Stomach (tissue), 4 donors: ENCODE measurements around the gene ANGEL1.

Source experiments
- POLR2AphosphoS5 ChIP-seq, 3 donors: sonication (generic); formaldehyde crosslinking; IDR thresholded peaks; one replicate each; pipeline ENCODE4 v1.6.1; 2016; ENCODE audit warnings: antibody characterized with exemption in 3 of 3
- TF ChIP-seq, protein P1 (sequence below), 7 experiments: fragments of 450-650 bp in 4 of 7; fragments of 200-600 bp in 3 of 7; sonication (generic) in 3 of 7; IDR thresholded peaks; one replicate each; pipeline ENCODE4 v1.5.1; 2016 to 2019; ENCODE audit warnings: antibody characterized with exemption in 7 of 7, control low read depth in 2 of 7, mild to moderate bottlenecking in 1 of 7

DNA sequence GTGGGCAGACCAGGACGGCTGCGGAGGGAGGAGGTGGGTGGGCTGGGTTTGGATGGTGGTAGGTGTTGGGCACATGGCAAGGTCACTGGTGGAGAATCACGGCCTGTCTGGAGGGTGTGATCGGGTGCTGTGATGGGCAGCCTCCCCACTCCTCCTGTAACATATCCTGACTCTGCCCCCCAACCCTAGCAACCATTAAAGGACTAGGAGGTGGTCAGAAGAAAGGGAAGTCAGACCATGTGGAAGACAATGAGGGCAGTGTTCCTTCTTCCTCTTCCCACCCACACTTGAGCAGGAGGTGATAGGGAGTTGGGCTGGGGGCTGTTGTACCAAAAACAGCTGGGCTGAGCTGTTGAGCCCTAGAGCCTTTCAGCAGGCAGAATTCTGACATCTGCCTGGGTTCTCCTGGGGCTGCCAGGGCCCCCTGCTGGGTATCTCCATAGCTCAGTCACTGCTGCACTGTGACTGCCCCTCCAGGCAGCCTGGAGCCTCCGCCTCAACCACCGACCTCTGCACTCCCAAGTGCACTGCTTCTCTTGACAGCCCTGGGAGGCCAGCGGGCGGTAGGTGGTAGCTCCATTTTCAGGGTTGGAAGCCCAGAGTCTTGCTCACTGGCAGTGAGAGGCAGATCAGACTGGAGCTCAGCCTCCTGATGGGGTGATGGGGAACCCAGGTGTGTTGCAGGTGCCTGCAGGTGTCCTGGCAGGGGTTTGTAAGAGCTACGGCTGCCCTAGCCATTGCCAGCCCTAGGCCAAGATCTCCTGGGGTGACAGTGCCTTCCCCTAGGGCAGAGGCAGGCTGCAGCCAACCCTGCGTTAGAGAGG is 36.0 kb downstream of the ANGEL1 start:
- TF ChIP-seq POLR2AphosphoS5 (IDR thresholded peaks at IDR 0.05) = no peak
- TF ChIP-seq, protein P1, sequence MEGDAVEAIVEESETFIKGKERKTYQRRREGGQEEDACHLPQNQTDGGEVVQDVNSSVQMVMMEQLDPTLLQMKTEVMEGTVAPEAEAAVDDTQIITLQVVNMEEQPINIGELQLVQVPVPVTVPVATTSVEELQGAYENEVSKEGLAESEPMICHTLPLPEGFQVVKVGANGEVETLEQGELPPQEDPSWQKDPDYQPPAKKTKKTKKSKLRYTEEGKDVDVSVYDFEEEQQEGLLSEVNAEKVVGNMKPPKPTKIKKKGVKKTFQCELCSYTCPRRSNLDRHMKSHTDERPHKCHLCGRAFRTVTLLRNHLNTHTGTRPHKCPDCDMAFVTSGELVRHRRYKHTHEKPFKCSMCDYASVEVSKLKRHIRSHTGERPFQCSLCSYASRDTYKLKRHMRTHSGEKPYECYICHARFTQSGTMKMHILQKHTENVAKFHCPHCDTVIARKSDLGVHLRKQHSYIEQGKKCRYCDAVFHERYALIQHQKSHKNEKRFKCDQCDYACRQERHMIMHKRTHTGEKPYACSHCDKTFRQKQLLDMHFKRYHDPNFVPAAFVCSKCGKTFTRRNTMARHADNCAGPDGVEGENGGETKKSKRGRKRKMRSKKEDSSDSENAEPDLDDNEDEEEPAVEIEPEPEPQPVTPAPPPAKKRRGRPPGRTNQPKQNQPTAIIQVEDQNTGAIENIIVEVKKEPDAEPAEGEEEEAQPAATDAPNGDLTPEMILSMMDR (IDR thresholded peaks at IDR 0.05) = no peak
